HG03108 (cell line): ENCODE data around the gene CHST9.

Source experiments
- ATAC-seq: cut with Tn5 transposase; IDR thresholded peaks from one replicate; pipeline ENCODE4 v1.9.1; 2021; ENCODE audit warnings: moderate library complexity; ENCODE audit not compliant: unreplicated experiment

Gene CHST9

DNA sequence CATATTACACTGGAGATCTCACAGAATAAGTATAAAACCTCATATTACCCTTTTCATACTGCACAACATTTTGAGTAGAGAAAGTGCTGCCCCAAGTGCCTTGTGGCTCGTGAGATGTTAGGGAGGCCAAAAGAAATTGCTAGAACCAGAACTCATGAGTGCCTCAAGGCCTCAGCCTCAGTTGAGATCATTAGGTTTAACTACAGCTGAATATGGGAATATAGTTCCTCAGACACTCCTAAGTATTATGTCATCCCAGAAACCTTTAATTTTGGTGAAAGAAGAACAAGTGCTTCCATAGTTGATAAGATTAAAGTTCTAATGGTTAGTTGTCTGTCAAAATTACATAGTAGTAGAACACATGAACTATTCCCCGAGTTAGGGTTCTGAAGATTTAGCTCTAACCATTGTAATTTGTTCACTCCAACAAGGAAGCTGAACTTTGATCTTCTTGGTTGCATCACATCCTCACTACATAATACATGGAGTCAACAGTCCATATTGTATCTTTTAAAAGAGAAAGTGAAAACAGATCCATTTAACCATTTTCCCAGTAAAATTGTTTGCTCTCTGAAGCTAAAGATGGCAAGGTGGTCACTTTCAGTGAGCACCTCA lies 310.0 kb downstream of the CHST9 start:
- no peak for ATAC-seq

GRCh38 chr18:26874283-26874682 lies 310.8 kb downstream of the CHST9 start:
- ATAC-seq = no peak

DNA sequence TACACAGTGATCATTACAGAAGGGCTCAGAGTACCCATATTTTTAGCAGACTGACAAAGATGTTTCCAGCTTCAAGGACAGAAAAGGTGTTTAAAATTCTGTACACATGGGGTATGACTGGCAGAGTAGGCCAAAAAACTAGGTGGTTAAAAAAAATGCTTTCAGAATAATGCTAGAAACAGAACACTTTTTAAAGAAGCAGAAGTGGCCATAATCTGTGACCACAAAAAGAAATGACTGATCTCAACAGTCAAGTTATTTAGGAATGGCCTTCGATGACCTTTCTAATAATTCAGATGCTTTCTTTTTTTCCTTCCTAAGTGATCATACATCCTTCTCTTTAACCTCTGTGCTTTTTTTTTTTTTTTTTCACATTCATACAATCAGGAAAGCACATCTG lies 315.5 kb downstream of the CHST9 start:
- no peak for ATAC-seq

- no peak for ATAC-seq
Observed at GRCh38 chr18:26868968-26869586, 316.0 kb downstream of the CHST9 start.

GRCh38 chr18:26867471-26867870 lies 317.6 kb downstream of the CHST9 start:
- ATAC-seq = no peak

DNA sequence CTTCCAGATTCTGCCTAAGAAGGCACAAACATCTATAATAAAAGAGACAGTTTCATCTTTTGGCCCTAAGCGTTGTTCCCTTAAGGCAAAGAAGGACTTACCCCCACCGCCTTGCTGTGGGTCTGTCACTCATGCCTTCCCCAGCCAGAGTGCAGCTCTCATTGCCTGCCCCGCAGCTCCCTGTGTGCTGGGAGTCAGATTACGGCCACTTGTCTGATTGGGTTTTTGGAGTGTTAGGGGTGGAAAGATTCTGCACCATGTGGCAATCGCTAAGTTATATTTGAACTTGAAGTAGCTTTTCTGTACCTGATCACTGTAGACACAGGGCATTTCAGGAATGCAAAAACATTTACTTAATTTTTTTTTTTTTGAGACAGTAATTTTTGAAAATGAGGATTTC lies 319.6 kb downstream of the CHST9 start, which contains the start of gene AQP4:
TSS of gene AQP4 (minus strand) at position 151 of the 400 bp plus-strand sequence. CDS start at position 133, 18 bp downstream.
- ATAC-seq = no peak

DNA sequence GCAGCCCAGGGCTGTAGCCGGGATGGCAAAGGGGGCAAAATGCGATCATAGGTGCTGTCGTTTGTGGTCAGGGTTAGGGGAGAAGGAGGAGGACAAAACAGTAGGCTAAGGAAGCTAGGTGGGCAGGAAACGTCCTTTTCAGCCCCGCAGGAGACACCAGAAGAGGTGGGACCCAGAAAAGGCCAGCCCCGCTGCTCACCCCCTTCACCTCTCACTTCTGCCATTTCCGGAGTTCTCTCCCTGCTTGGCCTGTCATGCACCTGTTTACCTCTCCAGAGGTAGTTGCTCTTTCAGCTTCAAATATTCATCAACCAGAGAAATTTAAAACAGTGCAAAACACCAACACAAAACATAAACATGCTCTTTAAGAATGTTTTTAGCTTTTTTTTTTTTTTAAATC lies 320.4 kb downstream of the CHST9 start:
- ATAC-seq = no peak

DNA sequence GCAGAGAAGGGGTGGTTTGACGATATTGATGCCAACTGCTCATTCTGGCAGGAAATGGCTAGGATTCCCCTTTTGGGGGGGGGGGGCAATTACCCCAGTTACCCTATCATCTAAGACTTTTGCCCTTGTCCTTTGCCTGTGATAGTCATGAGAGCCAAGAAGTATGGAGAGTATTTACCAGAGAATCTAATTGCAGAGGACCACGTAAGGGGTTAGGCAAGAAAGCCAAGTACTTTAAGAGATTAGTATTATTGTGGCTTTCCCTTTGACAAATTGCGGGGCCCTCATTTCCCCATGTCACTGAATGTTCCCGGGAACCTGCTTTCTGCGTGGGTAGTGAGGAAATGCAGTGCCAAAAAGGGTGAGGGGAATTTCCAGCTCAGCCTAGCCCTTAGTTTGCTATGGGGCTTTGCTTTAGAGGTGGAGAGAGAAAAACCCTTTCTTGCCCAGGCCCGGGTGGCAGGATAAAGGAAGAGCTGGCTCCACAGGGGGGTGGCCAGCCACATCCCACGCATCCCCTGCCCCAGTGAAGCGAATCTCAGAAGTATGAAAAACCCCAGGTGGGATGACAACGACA lies 321.1 kb downstream of the CHST9 start:
- ATAC-seq = no peak

DNA sequence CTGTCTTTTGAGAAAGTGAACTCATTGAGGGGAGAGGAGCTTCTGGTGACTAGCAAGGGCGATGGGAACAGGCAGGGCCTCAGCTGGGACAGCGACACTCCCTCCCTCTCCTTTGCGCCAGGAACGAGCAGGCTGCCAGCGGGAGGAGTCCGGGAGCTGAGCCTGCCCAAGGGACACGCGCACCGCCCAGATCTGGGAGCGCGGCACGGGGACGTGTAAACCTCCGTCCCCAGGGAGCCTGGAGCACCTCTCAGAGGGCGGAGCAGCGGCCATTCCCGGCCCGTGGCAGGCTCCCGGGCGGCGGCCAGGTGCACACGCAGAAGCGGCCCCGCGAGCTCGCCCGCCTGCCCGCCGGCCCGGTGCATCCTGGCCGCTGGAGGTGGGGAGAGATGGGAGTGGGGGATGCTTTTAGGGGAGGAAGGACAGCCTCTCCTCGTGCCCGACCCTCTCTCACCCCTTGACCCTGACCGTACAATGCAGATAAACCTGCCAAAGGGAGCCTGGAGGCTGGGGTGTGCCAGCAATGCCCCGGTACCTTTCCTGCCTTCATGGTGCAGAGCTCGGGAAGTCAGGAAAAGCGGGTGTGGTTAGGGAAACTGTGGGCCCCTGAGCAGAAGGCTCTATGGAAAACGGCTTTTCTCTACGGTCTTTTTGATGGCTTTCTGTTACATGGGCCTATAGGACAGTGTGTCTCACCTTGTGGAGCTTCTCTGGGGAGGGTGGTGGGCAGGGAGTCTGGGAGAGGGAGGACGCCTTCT lies 321.8 kb downstream of the CHST9 start:
- ATAC-seq = no peak

DNA sequence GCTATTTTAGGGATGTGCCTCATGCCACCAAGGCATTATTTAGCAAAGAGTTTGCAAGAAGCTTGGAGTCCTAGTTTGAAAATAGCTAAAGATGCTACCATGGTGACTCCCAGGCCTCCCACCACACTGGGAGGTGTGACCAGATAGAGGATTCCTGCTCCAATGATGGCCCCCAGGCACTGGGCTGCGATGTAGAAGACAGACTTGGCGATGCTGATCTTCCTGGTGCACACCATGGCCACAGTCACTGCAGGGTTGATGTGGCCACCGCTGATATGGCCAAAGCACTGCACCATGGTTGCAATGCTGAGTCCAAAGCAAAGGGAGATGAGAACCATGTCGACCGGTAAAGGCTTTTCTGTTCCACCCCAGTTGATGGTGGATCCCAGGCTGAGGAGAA lies 323.0 kb downstream of the CHST9 start:
- ATAC-seq = no peak
